Activated naive CD4-positive, alpha-beta T cell (primary cell): Measurements from ENCODE around the gene MRPS18A.

Experiments used
- DNase-seq, 4 experiments: peaks; one replicate each; lab custom pipeline; 2025; lab: John Stamatoyannopoulos, UW

The MRPS18A gene

GRCh38 chr6:43698584-43699349, 11.2 kb upstream of the MRPS18A start:
- no peak for DNase-seq

GRCh38 chr6:43697421-43697820, 9.8 kb upstream of the MRPS18A start:
- no peak for DNase-seq

GRCh38 chr6:43695967-43696291, 8.3 kb upstream of the MRPS18A start:
- no peak for DNase-seq

- DNase-seq: no peak
These were observed 7.8 kb upstream of the MRPS18A start for GRCh38 chr6:43695215-43695966.

DNA sequence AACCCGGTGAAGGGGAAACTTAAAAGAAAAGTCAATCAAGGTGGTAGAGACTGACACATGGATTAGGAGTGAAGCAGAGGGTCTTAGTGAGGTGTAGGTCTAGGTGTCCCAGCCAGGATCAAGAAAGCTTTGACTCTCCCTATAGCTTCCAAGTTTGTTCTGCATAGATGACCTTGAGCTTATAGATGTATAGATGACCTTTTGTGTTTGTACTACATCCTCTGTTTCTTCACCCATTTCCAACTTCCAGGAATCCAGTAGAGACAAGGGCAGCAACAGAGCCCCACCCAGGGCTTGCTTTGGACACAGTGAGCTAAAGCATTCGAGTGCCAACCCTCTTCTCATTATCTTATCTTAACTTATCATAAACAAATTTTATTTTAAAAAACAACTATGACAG, 1.8 kb upstream of the MRPS18A start:
- DNase-seq: no peak

GRCh38 chr6:43687079-43687436, 533 bp downstream of the MRPS18A start:
- DNase-seq: no peak

GRCh38 chr6:43683708-43684455, 3.7 kb downstream of the MRPS18A start:
- DNase-seq: no peak

- no peak for DNase-seq
These were observed 4.7 kb downstream of the MRPS18A start for GRCh38 chr6:43682724-43683429.

GRCh38 chr6:43681303-43681702, 6.3 kb downstream of the MRPS18A start:
- no peak for DNase-seq

GRCh38 chr6:43680308-43681200, 7.0 kb downstream of the MRPS18A start:
- DNase-seq: no peak

DNA sequence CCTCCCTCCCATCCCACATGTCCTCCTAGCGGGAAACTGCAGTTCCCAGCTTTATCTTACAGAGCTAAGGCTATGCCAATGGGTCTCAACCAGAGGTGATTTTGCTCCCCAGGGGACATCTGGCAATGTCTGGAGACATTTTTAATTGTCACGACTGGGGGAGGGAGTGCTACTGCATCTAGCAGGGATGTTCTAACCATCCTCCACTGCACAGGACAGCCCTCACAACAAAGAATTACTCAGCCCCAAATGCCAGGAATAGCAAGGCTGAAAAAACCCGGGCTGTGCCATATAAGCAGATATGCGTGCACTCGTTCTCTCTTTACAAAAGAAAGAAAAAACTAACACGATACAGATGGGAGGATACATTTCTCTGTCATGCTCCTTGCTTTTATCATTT, 8.5 kb downstream of the MRPS18A start:
- DNase-seq: no peak

DNA sequence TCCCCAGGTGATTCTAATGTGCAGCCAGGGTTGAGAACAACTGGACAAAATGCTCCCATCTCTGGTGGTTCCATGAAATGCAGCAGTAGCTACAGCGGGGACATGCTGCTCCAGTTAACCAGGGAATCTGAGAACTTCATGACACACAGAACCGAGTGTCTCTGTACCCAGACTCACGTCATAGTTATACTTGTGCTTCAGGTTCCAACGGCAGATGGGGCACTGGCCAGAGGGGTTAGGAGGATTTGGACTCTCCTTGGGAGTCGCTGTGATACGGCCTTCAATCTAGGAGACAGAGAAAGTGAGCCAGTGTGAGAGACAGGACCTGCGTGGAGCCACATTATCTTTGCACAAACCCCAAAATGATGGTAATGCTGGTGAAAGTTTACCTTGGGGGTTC, 9.2 kb downstream of the MRPS18A start:
- DNase-seq: no peak

DNA sequence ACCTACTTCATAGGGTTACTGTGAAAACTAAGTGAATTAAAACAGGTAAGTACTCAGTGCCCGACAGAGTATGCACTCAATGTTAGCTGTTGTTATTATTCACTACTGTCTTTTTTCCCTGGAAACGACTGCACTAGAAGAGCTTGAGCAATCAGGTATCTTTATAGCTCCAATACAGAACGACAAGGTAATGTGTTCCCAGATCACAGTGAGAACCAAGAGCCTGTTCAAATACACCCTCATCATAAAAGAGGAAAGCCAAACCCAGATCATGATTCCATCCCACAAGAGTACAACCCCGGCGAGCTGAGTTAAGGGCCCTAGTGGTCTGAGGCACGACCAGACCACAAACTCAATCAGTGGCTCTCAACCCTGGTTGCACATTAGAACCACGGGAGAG, 9.8 kb downstream of the MRPS18A start:
- DNase-seq: no peak

- no peak for DNase-seq
These were observed 10.5 kb downstream of the MRPS18A start for GRCh38 chr6:43676962-43677606.

GRCh38 chr6:43674921-43675320, 12.7 kb downstream of the MRPS18A start:
- no peak for DNase-seq

- DNase-seq: no peak
These were observed 13.3 kb downstream of the MRPS18A start for GRCh38 chr6:43674291-43674690.

- no peak for DNase-seq
These were observed 14.0 kb downstream of the MRPS18A start for GRCh38 chr6:43673444-43674084.

DNA sequence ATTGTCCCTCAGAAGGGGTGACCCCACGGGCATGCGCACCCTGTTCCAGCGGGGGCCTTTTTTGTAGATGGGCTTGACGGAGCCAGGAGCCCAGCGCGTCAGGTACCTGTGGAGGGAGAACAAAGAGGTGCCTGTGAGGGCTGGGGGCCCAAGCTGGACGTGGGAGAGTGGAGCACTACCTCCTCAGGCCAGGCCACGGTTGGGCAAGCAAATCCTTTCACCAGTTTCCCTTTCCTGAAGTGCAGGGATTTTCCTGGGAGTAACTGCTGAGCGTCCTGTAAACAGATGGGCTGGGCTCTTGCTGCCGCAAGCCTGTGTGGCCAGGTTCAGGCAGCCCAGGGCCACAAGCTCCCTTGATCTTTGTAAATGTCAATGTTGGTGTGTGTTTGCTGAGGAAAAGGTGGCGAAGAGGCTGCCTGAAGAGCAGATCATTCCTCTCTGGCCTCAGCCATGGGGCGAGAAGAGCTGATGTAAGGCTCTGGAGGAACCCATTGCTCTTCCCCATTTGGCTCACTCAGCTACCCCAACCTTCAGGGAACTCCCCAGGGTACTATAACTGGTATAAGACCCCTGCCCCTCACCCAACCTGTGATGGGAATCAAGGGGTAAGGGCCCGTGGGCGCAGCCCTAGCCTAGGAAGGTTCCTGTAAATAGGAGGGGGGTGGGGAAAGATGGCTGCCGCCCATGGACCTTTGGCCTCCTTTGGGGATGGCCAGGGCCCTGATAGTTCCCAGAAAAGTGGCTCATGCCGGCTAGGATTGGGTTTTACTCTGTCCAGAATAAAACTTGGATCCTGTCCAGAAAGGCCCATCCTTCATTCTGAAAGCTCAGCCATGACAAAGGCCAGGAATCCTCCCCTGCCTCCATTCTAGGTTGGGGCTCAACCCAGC, 15.5 kb downstream of the MRPS18A start:
- no peak for DNase-seq
